MM.1S (cell line): ENCODE data around the gene GDF2.

Experiments
- CTCF ChIP-seq: fragments of 300-600 bp; sonication (generic); IDR thresholded peaks from 2 replicates; pipeline ENCODE4 v1.5.1; 2016; ENCODE audit warnings: antibody characterized with exemption, low read length, mixed read lengths
- EZH2 ChIP-seq: fragments of 300-600 bp; sonication (generic); optimal IDR thresholded peaks from 2 replicates; pipeline ENCODE3; 2017; ENCODE audit warnings: low read depth, mild to moderate bottlenecking, antibody characterized with exemption, low read length, mixed read lengths

GRCh38 chr10:47295411-47295810 lies 26.8 kb upstream of the GDF2 start:
- TF ChIP-seq CTCF (no peak), EZH2 (no peak)
